K562 (cell line): Measurements from ENCODE around the gene KCND3.

ENCODE experiments used
- ATF1 ChIP-seq, 2 experiments: fragments of 450-650 bp in 1 of 2; IDR thresholded peaks; 2 replicates each; pipeline ENCODE4 v1.6.1; 2016; ENCODE audit warnings: missing compliant biosample characterization in 1 of 2, missing genetic modification characterization in 1 of 2
- CBX5 ChIP-seq: IDR thresholded peaks from 2 replicates; pipeline ENCODE4 v1.6.1; 2014; ENCODE audit warnings: low read depth, borderline replicate concordance
- CTCF ChIP-seq, 3 experiments: IDR thresholded peaks in 2 of 3; conservative IDR thresholded peaks in 1 of 3; 2 replicates each; pipeline ENCODE4 v1.5.1; 2011 to 2012; ENCODE audit warnings: low read length in 3 of 3, mild to moderate bottlenecking in 3 of 3, control low read depth in 2 of 3, improper control_type of control experiment in 1 of 3, inconsistent platforms in 1 of 3, low read depth in 1 of 3, mixed read lengths in 1 of 3, moderate library complexity in 1 of 3; ENCODE audit not compliant: insufficient read depth in 2 of 3
- HDAC2 ChIP-seq: fragments of 450-650 bp; IDR thresholded peaks from 2 replicates; pipeline ENCODE4 v1.6.1; 2016; ENCODE audit warnings: mild to moderate bottlenecking
- KLF6 ChIP-seq: fragments of 250-450 bp; sonication (Bioruptor Pico); IDR thresholded peaks from 2 replicates; pipeline ENCODE4 v1.4.0; 2020; ENCODE audit warnings: mild to moderate bottlenecking, moderate library complexity, borderline replicate concordance
- SP2 ChIP-seq: IDR thresholded peaks from 2 replicates; pipeline ENCODE4 v1.6.1; 2011; ENCODE audit warnings: mild to moderate bottlenecking, low read depth, low read length, moderate library complexity; ENCODE audit not compliant: poor library complexity, severe bottlenecking; ENCODE audit errors: extremely low read depth
- TARDBP ChIP-seq: fragments of 450-650 bp; IDR thresholded peaks from 2 replicates; pipeline ENCODE4 v1.6.1; 2016
- TEAD4 ChIP-seq, 2 experiments: sonication (generic) in 1 of 2; formaldehyde crosslinking in 1 of 2; IDR thresholded peaks; 2 replicates each; pipeline versions ENCODE4 v1.6.1 to v1.8.0; 2012 to 2022; ENCODE audit warnings: borderline replicate concordance in 1 of 2, inconsistent platforms in 1 of 2, low read length in 1 of 2, mild to moderate bottlenecking in 1 of 2, missing genetic modification reagents in 1 of 2

GRCh38 chr1:111720977-111721786 lies 268.3 kb downstream of the KCND3 start:
- no peak for TF ChIP-seq SP2
- TF ChIP-seq CTCF (IDR thresholded peaks at IDR 0.05 in 2 of 3, conservative IDR thresholded peaks at IDR 0.05 in 1 of 3; ENCODE audit: insufficient read depth in 2 of 3, low read depth in 1 of 3, low read length in 3 of 3) = no peak
- no peak for TF ChIP-seq CBX5
- TF ChIP-seq TARDBP = no peak
- no peak for TF ChIP-seq TEAD4 (IDR thresholded peaks at IDR 0.05; ENCODE audit: low read length)
- no peak for TF ChIP-seq TEAD4 (CRISPR knock-in tag; IDR thresholded peaks at IDR 0.05; ENCODE audit: borderline replicate concordance)
- TF ChIP-seq KLF6 (CRISPR knock-in tag) = no peak
- no peak for TF ChIP-seq HDAC2
- TF ChIP-seq ATF1 (CRISPR knock-in tag; IDR thresholded peaks at IDR 0.05) = no peak
- no peak for TF ChIP-seq ATF1 (tag; IDR thresholded peaks at IDR 0.05)
